T-helper 2 cell (primary cell): ENCODE measurements around the gene AFTPH.
"Not testable (repeated sequence)": the region's sequence is repeated elsewhere in the genome, so short reads cannot be mapped to it uniquely, and the experiment has no call there.

Experiments
- DNase-seq, 5 experiments: peaks; one replicate each; pipeline versions ENCODE4 v3.0.0 to v3.0.0-alpha.2; 2012 to 2022

Gene AFTPH

GRCh38 chr2:64500549-64500948 is 23.6 kb upstream of the AFTPH start:
- no peak for DNase-seq

- no peak for DNase-seq
Observed at GRCh38 chr2:64501946-64502345, 22.2 kb upstream of the AFTPH start.

- DNase-seq, result no peak
Observed at GRCh38 chr2:64502860-64503259, 21.3 kb upstream of the AFTPH start.

GRCh38 chr2:64504774-64505720 is 19.1 kb upstream of the AFTPH start:
- no peak for DNase-seq

GRCh38 chr2:64506686-64507085 is 17.4 kb upstream of the AFTPH start:
- DNase-seq, result no peak

DNA sequence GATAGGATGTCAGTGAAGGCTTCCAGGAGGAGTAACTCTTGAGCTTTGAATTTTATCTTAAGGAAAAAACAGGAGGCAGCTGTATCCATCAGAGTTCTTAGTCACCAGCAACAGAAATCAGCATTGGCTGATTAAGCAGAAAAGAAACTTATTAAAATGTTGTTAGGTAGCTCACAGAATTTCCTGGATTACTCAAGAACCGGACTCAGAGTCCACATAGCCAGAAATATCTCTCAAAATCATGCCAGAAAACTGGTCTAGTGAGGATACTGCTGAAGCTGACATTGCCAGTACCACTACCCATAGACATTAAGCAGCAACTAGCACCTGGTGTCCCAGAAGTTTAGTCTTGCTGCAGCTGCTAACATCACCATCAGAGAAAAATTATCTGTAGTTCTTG is 10.1 kb upstream of the AFTPH start:
- no peak for DNase-seq

- no peak for DNase-seq
Observed at GRCh38 chr2:64515086-64515485, 9.0 kb upstream of the AFTPH start.

DNA sequence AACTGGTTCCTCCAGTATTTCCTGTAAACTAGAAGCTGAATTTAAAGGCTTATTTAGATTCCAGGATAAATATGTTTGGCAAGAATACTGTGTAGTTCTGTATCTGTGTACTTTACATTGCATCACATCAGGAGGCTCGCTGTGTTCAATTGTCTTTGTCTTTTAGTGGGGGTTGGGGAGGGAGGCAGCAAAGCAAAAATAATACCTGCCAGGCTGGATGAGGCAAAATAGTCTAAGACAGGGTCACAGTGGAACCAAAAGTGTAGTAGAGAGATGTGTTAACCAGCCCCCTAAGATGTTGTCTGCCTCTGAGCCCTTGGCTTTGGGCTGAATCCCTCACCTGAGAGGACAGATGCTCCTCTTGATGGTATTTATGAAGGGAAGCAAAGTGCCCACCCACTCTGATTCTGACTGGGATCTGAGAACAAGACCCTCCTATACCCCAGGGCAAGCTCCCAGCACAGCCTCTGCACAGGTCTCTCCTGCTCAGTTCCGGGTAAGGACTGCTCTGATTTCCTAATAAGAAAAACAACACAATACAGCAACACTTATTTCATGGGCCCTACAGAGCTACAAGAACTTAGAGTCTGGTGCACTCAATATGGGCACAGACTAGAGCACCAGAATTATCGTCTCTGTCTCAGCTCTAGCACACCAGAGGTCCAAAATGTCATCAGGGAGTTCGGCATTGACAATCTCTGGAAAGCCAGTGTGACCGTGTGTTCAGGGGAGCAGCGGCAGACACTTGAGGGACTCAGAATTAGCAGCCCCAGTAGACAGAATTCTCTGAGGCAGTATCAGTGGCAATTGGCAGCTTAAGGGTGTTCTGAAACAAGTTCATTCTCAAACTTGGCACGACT is 7.2 kb upstream of the AFTPH start:
- DNase-seq, result no peak

- no peak for DNase-seq
Observed at GRCh38 chr2:64517511-64517884, 6.6 kb upstream of the AFTPH start.

- peak in 4 of 5 experiments; percentile 52 to 92 (median 60) for DNase-seq
Observed at GRCh38 chr2:64522843-64523428, 1.2 kb upstream of the AFTPH start.

GRCh38 chr2:64524604-64525316 is 632 bp downstream of the AFTPH start:
- DNase-seq, result peak in 4 of 5 experiments; percentile 13 to 57 (median 18)

GRCh38 chr2:64525317-64525613 is 1.1 kb downstream of the AFTPH start:
- peak in 2 of 5 experiments; percentile 9 to 62 for DNase-seq

GRCh38 chr2:64526034-64526433 is 1.9 kb downstream of the AFTPH start:
- DNase-seq, result no peak

GRCh38 chr2:64530946-64531345 is 6.8 kb downstream of the AFTPH start:
- DNase-seq, result not testable (repeated sequence)

DNA sequence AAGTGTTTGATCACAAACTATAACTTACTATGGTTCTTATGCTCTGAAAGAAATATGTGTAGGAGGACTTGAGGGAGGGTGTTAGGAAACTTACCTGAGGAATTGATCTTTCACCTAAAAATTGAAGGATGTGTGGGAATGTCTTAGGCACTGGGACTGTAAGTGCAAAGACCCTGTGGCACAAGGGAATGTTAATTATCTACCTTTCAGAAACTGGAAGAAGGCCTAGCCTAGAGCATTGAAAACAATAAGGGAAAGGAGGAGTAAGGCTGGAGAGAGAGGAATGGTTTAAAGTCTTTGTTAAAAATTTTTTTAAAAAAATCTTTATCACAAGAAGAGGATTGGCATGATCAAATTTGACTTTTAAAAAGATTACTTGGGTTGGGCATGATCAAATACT is 7.9 kb downstream of the AFTPH start:
- DNase-seq, result no peak

DNA sequence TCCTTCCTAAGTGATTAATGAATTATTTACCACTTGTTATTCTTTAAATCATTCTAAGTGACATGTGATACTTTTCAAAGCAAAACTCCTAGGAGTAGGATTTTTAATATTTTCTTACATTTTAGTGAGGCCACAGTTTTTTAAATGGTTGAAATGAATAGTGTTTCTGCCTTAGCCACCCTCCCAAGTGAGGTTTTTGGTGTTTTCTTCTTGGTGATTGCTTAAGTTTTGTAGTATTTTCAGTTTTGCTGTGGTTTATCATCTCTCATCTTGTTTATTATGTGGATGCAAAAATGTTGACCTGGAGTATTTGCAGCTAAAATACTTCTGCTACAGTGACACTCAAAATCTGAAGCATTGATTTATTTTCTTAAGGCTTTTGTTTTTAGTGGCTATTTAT is 9.8 kb downstream of the AFTPH start:
- peak in 1 of 5 experiments; percentile 62 for DNase-seq

DNA sequence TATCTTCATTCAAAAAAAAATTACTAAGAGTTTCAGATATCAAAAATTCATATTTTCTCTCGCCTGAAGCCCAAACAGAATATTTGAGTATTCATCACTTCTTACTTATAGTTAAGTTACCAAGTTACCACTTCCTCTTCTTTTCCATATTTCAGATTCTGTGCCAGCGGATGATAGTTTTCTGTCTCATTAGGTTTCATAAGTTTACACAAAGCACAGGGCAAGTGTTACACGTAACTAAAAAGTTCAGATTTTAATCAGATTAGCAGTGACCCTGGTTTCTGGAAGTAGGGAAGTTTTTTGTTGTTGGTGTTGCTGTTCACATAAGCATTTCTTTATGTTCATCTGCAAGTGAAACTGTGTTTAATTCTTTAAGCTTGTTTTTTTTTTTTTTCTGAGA is 10.2 kb downstream of the AFTPH start:
- peak in 1 of 5 experiments; percentile 62 for DNase-seq

GRCh38 chr2:64535024-64535423 is 10.9 kb downstream of the AFTPH start:
- DNase-seq, result no peak

GRCh38 chr2:64537991-64538390 is 13.9 kb downstream of the AFTPH start:
- DNase-seq, result no peak

DNA sequence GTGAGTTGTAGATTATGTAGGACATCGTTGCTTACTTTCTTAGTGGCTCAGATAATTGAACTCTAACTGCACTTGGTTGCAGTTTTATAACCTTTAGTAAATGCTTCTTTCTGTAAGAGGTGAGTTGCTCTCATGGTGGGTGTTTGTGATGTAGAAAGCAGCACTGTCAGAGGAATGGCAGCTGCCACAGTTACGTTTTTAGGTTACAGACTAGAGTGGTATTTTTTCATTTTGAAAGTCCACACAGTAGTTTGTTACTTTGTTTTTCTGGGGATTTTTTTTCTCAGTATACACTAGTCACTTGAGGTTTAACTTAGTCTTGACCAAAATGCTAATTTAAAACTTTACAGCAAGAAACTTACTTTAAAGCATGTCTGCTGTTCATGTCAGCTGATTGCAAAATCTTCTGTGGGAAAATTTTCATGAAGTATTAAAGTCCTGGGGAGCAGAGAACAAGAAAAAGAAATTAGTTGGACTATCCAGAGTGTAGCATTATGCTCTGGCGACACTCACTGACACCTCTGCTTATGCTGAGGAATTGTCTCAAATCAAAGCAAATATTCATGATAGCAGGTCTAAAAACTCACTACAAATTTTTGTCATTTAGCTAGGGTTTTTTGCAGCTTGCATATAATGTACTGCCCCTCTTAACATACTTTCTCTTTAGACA is 14.8 kb downstream of the AFTPH start:
- DNase-seq, result peak in 1 of 5 experiments; percentile 42

DNA sequence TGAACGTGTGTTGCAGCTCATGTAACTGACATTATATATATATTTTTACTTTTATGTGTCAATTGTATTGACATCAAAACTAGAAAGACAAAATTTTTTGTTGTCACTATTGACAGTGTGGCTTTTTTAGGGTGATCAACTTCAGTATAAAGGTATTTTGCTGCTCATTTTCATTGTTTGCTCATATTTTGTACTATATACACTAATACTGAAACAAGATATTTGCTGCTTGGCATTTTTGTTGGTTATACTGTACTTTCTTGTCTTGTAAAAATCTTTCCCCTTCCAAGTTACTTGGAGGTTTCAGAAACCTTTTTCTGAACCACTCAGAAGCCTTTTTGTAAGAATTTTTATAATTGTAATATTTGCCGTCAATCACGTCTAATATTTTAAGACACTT is 16.5 kb downstream of the AFTPH start:
- DNase-seq, result peak in 1 of 5 experiments; percentile 53

DNA sequence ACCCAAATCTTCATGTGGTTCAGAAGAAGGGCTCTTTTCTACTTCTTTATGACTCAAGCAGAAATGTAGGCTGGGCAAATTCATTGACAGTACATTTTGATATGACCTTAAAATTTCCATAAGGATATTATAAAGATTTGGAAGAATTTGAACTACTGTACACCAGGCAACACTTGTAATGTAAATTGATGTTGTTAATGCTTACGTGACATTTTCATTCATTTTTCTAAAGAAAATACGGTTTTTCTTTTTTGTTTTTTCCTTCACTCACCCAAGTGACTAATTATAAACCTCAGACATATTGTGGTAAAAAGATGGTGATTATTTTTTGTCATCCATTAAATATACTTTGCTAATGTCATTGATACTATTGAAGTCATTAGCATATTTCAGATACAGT is 17.4 kb downstream of the AFTPH start:
- DNase-seq, result no peak
